AG20443 (cell line): Measurements from ENCODE around the gene TGFBR2.
A peak's percentile ranks its signal among the peaks of the same experiment; 100 is the strongest.

ENCODE experiments used
- DNase-seq: peaks from one replicate; pipeline ENCODE4 v3.0.0; 2012; ENCODE audit warnings: low spot score, mixed read lengths

Gene TGFBR2

DNA sequence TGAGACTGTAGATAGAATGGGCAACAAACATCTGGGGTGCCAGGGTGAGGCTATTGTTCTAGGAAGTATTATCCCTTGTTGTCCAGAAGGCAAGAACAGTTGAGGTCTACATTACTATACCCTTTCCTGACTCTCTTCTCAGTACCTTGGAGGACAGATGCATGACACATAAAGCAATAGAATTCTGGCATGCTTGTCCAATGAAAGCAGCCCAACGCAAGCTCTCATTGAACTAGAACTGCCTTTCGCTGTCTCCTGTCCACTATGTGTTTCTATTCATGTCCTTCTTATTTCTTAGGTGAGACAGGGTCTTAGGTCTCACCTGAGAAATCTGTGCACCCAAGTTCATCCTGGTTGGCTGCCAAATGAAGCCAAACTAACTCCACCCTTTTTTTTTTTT lies 68.6 kb downstream of the TGFBR2 start:
- no peak for DNase-seq

DNA sequence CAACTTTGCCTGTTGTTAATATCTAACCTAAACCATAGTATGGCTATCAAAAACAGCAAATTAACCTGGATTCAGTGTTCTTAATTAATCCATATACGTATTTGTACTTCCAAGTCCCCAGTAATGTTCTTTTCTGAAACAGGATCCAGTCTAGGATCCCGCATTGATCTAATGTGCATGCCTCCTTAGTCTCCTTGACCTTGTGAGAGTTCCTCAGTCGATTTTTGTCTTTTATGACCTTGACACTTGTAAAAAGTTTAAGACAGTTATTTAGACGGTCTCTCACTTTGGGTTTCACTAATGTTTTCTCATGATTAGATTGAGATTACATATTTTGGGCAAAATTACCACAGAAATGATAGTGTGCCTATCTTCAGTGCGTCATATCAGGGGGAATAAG lies 69.4 kb downstream of the TGFBR2 start:
- no peak for DNase-seq

DNA sequence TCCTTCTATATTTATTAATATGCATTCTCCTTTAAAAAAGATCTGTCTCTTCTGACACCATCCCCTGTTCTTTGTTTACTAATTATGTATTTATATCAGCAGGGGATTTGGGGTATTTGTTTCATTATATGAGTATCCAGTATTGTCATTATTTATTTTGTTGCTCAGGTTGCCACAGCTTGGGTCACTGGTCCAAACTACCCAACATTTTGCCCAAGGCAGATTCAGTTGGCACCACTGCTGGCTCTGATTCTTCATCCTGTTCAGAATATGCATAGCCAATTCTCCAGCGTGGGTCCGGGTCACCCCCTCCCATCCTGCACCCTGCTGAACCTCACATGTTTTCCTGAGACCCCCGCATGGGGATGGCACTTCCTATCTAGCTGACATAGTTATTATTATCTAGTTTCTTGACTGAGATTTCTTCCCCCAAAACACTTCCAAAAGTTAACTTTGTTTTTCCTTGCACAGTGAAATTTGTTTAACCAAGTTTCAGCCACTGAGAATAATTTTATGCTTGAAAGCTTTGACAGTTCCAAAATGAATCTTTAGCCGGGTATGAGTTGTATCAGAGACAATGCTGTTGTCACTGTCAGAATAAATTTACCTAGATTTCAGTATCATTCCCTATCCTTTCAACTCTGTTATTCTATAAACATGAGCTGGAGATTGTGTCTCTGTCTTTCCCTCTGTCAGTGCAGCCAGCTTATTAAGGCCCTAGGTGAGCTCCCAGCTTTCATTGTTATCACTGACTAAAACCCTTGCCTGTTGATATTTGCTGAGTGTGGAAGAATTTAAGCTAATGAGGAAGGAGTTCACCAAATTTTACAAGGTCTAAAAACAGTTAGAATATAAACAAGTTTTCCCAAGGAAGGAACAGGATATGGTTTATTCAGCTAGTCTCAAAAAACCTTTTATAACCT lies 70.3 kb downstream of the TGFBR2 start:
- DNase-seq, result no peak

DNA sequence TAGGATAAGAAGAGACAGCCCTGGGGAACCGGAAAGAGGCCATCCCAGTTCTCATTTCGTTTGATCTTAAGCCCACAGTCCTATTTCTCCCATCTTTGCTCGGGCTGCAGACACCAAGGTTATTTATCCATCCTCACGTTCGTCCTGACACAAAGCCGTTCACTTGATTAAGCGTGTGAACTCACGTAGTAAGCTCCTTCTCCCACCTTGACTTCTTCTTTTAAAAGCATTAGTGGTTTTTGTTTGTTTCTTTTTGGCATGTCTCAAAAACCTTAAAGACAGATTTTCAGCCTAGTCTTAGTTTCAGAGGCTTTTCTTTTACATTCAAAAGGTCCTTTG lies 70.9 kb downstream of the TGFBR2 start:
- DNase-seq, result no peak

DNA sequence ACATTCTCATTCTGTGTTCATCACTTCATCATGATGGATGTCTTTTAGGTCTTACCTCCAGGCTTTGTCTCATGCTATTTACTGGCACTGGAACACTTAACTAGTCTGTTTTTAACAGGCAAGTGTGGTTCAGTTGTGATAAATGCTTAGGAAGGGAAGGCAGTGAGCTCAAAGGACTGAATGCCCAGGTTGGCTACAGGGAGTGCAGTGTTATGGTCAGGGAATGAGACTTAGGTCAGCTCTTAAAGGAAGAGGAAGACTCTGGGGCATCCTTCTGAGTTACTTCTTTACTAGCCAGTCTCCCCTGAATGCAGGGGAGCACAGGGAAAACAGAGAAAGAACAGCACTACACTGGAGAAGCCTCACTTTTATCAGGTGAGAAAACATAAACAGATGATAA lies 72.6 kb downstream of the TGFBR2 start:
- DNase-seq, result no peak

DNA sequence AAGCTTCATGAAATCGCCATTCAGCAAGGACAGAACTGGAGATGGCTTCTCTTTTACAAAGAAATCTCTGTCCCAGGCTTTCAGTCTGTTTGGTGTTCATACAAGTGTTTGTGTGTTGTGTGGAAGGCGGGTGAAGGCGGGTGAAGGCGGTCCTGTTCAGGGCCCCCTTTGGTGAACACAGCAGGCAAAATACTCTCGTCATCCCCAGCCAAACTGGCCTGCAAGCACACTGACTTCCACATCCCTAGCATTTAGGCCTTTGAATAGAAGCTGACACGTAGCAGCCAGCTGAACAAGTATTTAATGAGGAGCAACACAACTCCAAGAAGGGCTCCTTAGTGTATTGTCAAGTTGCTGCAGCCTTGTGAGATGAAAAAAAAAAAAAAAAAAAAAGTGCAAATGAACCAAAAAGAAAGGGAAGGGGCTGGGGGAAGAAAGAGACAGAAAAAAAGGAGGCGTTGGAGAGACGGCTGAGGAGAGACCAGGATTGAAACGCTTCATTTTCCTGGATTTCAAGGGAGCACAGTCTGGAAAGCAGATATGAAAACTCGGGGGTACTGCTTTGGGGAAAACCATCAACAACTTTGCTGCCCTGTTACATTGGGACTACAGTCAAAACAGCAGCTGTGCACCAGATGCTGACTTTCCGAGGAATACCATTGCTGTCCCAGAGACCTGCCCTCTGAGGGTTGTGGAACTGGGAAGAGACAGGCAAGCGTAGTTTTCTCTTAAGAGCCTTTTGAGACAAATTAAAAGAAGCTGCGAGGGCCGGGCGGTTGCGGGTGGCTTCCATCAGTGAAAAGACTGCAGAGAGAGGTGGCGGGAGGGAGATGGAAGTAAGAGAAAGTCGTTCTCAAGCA lies 74.6 kb downstream of the TGFBR2 start:
- peak; percentile 83 for DNase-seq

DNA sequence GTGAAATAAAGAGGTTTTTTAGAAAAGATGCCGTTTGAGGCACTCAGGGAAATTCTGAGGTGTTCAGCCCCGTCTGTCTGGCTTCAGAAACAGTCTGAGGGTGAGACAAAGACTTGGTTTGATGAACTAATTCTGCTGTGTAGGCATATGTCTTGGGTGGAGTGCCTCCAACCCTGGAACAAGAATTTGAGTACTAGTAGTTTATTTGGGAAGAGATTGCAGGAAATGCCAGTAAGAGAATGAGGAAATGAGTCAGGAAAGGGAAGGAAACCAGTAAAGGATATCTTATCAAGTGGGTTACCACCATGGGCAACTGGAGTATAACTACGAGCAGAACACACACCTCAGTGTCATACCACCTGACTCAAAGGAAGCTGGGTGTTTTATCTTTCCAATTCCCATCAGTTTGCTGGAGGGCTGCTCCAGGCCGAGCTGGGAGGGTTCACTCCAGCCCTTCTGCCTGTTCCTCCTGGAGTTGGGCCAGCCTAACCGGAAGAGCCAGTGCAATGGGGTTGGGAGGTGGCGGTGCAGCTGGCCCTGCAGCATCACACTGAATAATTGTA lies 75.3 kb downstream of the TGFBR2 start:
- DNase-seq, result peak; percentile 19

DNA sequence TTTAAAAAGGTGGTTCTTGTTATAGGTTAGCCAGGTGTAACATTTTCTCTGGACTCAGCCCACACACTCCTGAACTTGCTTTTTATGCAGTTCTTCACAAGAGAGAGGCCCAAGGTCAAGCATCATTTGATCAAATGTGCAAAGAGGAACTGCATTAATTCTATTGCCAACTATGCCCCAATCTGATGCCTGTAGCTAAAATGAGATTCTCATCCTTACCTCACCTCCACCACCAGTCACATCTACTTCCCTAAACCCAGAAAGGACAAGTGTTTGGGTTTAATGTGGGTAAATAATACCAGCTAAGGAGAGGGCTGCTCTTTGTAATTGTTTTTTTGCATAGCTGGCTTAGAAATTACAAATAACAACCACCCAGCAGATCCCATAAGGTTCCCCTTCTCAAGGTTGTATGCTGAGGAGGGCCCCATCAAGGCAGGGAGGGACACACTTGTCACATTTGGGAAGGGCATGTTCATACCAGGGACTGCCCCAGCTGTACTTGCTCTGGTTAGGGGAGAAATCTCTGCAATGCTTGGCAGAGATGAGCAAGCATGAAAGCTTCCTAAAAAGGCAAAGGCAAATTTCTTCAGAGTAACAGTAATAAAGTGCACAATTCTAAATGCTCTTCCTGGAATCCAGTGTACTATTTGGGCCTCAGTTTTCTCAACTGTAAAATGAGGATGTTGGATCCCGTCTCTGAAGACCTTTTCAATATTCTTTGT lies 76.2 kb downstream of the TGFBR2 start:
- peak; percentile 25 for DNase-seq

DNA sequence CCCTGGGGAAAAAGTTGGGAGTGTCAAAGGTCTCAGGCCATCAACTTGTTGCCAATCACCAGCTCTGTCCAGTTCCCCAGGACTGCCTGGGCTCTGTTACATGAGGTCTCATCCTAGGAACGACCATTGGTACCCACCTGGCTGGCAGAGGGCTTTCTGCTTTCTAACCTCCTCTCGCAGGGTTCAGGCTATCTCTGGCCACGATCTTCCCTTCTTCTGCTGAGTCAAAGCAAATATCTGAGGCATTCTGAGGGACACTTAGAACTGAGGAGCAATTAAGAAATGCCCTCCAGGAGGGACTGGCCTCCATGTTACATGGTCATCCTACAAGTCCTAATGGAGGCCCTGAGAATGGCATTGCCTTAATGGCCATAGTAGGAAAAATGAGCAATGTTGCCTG lies 77.4 kb downstream of the TGFBR2 start:
- DNase-seq, result no peak

DNA sequence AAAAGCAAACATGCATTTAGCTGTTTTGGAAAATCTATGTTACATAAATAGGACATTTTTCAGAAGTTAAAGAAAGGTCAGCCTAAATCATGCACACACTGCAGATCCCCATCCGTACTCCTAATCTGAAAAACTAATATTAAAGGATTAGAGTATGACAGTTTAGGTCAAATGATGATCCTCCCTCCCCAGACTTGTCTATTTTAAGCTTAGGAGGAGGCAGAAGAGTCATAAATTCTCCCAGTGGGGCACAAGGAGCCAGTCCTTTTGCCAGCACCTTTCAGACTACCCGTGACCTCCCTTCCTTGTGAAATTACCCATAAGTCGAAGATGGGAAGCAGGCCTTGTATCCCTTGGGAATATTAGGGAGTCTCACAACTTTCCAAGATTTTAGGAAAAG lies 78.0 kb downstream of the TGFBR2 start:
- DNase-seq, result no peak

DNA sequence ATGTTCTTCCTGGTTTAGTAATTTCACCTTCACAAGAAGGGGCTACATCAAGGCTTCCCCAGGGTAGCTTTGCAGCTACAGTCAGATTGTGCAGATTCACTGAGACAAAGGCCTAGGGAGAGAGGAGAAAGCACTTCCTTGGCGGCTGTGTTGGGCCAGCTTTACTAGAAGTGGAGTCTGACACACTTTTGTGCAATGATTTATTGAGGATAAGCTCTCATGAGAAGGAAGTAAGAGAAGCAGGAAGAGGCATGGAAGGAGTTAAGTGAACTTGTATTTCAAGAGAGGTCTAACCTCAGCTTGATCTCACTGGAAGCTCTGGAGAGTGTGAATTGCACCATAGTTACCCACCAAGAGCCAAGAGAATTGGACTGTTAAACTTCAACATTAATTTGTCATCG lies 78.9 kb downstream of the TGFBR2 start:
- DNase-seq, result no peak

DNA sequence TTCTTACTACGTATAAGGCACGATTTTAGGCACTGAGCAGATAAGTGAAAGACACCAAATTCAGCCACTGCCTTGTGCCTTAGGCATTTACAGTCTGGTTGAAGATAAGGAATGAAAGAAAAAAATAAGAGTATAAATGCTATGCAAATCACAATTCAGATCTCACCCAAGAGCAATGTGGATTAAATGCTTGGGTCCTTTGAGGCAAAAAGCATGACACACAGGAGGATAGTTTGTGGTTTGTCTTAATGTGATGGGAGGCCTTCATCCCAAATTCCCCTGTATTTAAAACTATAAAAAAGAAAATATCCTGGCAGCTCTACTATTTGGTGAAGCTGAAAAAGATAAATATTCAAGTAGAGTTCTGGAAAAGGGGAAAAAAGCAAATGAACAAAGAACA lies 79.8 kb downstream of the TGFBR2 start:
- no peak for DNase-seq

DNA sequence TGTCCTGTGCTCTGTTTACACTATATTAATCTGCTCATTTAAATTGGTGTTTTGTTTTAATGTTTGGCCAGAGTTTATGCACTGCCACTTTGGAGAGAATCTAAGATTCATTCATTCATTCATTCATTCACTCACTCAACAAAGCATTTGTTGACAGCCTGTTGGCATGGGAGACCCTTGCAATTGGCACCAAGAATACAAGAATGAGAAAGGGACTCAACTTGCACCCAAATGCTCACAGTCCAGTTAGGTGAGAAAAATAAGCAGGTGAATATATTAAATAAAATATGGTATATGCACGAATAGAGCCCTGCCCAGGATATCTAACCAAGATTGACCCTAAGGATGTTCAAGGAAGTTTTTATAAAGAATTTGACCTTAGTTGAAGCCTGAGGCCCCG lies 80.4 kb downstream of the TGFBR2 start:
- no peak for DNase-seq

DNA sequence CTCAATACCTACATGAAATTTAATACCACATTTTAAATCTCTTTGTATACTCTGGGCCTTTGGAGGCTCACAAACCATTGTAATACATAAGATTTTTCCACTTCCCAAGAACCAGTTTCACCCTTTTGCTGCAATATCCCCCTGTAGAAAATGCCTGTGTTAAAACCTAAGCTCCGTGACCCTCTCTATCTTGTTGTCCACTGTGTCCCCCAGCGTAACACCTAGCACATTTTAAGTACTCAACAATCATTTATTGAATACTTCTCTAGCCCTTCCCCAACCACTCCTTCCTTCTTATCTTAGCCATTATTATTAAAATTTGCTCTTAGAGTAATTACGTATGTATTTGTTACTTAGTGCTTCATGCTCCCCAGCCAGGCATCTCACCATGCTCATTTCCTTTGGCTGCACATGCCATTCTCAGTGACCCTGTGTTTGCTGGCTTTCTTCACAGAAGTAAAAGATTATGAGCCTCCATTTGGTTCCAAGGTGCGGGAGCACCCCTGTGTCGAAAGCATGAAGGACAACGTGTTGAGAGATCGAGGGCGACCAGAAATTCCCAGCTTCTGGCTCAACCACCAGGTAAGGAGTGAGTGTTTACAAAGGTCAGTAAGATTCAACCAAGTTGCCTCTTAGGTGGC lies 81.6 kb downstream of the TGFBR2 start:
- DNase-seq, result no peak

DNA sequence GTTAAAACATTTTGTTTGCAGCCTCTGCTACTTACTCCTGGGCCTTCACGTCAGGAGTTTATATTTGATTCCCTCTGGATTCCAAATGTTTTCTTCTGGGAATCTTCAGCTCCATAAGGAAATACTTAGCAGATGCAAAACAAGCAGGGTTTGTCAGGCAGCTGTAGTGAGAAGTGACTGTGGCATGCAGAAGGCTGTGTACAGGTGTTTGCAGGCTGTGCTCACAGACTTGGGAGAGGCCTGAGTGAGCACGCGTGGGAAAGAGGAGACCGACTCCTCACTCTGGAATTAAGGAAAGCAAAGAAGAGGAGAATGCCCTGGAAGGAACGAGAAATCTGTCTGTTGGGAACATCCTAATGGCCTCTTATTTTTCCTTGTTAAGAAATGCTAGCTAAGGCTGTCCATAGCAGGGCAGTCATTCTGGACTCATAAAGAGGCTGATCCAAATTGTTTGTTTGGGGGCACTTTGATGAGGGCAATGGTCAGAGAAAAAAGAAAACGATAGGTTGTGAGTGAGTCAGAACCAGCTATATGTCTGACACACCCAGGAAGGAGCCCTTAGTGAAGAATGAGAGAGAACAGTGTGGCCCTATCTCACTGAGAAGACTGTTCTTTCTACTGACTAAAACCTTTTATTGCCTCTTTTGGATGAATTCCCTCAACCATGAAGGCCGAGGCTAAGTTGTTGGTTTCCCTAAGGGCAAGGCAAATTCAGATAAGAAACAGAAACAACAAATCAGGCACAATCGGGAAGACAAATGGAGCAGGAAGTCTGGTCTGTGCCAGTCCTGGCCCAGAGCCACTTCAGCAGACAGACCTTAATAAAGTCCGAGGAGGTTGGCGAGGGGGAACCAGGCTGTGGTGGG lies 82.6 kb downstream of the TGFBR2 start:
- peak; percentile 17 for DNase-seq

DNA sequence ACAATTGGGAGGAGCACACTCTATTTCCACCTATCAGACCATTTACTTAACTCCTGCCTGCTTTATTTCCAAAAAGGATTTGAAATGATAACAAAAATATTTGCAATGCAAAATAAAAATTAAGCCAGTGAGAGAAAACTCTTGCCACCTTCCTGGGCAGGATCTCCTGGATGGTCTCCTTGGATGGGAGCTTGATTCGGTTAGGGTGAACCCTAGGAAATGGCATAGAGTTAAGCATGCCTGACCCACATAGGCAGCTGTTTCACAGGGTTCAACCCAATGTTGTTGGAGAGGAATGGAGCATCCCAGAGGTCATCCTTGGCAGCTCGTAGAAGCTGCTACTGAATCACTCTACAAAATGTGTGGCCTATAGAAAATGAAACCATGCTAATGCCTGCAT lies 83.8 kb downstream of the TGFBR2 start:
- no peak for DNase-seq

DNA sequence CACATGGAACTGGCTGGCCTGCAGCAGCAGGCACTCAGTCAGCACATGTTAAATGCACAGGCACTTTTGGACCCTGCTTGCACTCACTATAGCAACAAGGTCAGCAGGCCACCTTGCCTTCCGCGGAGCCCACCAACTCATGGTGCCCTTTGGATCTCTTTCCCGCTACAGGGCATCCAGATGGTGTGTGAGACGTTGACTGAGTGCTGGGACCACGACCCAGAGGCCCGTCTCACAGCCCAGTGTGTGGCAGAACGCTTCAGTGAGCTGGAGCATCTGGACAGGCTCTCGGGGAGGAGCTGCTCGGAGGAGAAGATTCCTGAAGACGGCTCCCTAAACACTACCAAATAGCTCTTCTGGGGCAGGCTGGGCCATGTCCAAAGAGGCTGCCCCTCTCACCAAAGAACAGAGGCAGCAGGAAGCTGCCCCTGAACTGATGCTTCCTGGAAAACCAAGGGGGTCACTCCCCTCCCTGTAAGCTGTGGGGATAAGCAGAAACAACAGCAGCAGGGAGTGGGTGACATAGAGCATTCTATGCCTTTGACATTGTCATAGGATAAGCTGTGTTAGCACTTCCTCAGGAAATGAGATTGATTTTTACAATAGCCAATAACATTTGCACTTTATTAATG lies 85.0 kb downstream of the TGFBR2 start:
- no peak for DNase-seq

DNA sequence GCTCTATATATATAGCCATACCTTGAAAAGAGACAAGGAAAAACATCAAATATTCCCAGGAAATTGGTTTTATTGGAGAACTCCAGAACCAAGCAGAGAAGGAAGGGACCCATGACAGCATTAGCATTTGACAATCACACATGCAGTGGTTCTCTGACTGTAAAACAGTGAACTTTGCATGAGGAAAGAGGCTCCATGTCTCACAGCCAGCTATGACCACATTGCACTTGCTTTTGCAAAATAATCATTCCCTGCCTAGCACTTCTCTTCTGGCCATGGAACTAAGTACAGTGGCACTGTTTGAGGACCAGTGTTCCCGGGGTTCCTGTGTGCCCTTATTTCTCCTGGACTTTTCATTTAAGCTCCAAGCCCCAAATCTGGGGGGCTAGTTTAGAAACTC lies 85.5 kb downstream of the TGFBR2 start:
- DNase-seq, result no peak

DNA sequence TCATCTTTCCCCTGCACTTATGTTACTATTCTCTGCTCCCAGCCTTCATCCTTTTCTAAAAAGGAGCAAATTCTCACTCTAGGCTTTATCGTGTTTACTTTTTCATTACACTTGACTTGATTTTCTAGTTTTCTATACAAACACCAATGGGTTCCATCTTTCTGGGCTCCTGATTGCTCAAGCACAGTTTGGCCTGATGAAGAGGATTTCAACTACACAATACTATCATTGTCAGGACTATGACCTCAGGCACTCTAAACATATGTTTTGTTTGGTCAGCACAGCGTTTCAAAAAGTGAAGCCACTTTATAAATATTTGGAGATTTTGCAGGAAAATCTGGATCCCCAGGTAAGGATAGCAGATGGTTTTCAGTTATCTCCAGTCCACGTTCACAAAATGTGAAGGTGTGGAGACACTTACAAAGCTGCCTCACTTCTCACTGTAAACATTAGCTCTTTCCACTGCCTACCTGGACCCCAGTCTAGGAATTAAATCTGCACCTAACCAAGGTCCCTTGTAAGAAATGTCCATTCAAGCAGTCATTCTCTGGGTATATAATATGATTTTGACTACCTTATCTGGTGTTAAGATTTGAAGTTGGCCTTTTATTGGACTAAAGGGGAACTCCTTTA lies 86.2 kb downstream of the TGFBR2 start:
- no peak for DNase-seq
